ENCODE measurements around the gene AKT1. TPM values are rescaled to one million over a fixed set of nuclear protein-coding genes. Genes with fewer than 3 reads are reported as not detected.
A peak's percentile ranks its signal among the peaks of the same experiment; 100 is the strongest.

The AKT1 gene
- total RNA-seq, 2 experiments from 2014 or later = 178 to 181 TPM

DNA sequence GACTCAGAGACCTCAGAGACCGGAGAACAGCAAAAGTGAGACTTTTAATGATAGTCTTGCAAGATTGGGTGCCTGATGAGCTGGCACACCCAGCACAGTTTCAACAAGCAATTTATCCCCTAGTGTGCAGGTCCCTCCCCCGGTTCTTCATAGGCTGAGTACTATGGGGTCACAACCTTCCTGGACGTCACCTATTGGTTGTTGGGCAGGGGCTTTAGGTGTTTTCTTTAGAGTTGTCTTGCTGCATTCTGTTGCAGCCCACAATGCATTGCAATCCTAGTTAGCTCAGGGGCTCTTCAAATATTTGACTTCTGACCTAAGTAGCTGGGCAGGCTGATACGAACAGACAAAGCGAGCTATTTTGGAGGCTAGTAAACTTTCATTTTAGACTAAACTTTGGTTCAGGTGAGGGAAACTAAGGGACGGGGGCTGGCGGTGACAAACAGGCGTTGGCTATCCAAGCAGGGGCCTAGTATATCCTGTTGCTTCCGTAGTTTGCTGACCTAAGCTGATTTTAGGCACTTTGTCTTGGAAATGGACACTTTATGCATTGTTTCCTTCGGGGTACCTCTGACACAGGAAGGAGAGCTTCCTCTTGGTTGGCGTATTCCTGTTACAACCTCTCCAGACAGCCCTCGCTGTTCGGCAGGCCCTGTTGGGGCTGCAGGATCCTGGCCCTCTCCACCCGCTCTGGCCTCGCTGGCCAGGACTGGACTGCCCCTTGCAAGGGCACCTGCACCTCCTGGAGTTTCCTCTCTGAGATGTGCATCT lies 28.5 kb downstream of the AKT1 start:
- H3K4me3 Mint-ChIP-seq = no peak overlapping the region
- peaks cover 5% of the 10 kb centered on the region for H3K4me1 Mint-ChIP-seq
- H3K9me3 Mint-ChIP-seq = no peaks in the 10 kb centered on the region
- no peak overlapping the region for H3K27ac Mint-ChIP-seq
- ATAC-seq (ENCODE audit: low read depth) (no peak), DNase-seq (no peak)
- H3K27me3 Mint-ChIP-seq = no peaks in the 10 kb centered on the region
- POLR2A ChIA-PET = interaction anchor here (1.5 kb wide), 1 partner anchor 15 kb away, joined by 4 read pairs; the partner anchor contains the start of gene SIVA1
- H3K36me3 Mint-ChIP-seq = peaks cover 23% of the 10 kb centered on the region

DNA sequence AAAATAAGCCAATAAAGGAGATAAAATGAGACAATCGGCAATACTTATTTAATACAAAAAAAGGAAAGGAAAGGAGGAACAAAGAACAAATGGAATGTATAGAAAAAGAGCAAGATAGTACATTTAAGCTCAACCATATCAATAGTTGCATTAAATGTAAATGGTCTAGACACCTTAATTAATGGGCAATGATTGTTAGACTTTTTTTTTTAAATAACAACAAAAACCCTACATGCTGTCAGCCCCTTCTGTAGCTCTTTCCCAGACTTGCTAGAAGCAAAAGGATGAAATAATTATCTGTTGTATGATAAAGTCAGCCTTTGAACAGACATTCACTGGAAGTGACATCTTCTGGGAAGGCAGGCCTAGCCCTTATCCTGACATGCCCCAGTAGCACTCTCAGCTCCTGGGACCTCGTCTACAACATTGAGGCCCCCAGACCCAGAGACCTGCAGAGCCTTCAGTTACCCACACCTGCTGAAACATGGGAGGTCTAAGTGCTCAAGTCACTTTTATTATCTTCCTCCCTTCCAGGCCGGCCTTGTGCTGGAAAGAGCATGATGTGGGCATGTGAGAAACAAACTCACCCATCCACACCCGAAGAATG lies 29.2 kb downstream of the AKT1 start:
- Mint-ChIP-seq H3K9me3 (no peaks in the 10 kb centered on the region), H3K36me3 (peaks cover 20% of the 10 kb centered on the region), H3K4me3 (no peak overlapping the region), H3K4me1 (peaks cover 5% of the 10 kb centered on the region), H3K27ac (no peak overlapping the region), H3K27me3 (no peaks in the 10 kb centered on the region)
- ATAC-seq (ENCODE audit: low read depth) (no peak), DNase-seq (no peak)
- POLR2A ChIA-PET = no interaction called here

DNA sequence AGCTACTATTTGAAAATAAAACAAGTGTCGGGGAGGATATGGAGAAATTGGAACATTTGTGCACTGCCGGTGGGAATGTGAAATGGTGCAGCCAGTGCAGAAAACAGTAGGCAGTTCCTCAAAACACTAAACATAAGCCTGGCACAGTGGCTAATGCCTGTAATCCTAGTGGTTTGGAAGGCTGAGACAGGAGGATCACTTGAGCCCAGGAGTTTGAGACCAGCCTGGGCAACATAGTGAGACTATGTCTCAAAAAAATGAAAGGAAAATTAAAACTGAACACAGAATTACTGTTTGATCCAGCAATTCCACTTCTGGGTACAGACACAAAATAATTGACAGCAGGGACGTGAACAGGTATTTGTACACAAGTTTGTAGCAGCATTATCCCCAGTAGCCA lies 30.0 kb downstream of the AKT1 start:
- POLR2A ChIA-PET = no interaction called here
- DNase-seq (no peak), ATAC-seq (ENCODE audit: low read depth) (no peak)
- Mint-ChIP-seq H3K27ac (no peak overlapping the region), H3K36me3 (peaks cover 15% of the 10 kb centered on the region), H3K9me3 (no peaks in the 10 kb centered on the region), H3K4me3 (no peak overlapping the region), H3K27me3 (no peaks in the 10 kb centered on the region), H3K4me1 (peaks cover 5% of the 10 kb centered on the region)

DNA sequence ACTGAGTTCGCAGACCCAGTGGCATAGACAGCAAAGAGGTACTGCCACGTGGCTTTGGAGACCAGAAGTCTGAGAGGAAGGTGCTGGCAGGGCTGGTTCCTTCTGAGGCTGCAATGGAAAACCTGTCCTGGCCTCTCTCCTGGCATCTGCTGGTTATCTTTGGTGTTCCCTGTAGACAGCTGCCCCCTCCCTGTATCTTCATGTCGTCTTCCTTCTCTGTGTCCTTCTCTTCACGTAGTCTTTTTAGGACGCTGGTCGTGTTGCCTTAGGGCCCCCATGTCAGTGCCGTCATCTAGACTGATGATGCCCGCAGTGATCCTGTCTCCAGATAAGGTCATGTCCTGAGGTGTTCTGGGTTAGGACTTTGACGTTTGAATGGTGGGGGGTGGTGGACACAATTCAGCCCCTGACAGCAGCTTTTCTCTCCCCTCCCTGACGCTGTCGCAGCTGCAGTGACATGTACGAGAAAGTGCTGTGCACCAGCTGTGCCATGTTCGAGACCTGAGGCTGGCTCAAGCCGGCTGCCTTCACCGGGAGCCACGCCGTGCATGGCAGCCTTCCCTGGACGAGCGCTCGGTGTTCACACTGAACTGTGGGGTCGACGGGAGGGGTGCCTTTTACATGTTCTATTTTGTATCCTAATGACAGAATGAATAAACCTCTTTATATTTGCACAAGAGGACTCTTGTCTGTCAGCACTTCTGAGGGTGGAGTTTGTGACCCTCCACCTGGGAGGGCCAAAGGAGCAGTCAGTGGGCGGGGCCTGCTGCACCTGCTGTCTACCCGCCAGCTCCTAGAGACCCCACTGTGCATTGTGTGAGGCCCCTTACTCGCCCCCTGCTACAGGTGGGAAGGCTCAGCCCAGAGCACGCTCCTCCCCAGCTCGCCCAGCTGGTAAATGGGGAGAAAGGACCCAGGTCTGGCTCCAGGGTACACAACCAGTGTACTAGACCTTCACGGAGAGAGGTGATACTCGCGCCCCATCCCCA lies 36.3 kb downstream of the AKT1 start:
- POLR2A ChIA-PET = no interaction called here
- ATAC-seq (ENCODE audit: low read depth) (no peak), DNase-seq (no peak)
- H3K27me3 Mint-ChIP-seq = no peaks in the 10 kb centered on the region
- H3K4me1 Mint-ChIP-seq = peaks cover 36% of the 10 kb centered on the region
- no peaks in the 10 kb centered on the region for H3K9me3 Mint-ChIP-seq
- no peak overlapping the region for H3K4me3 Mint-ChIP-seq
- H3K36me3 Mint-ChIP-seq = peaks cover 23% of the 10 kb centered on the region
- peak overlapping the region; percentile 48 for H3K27ac Mint-ChIP-seq

DNA sequence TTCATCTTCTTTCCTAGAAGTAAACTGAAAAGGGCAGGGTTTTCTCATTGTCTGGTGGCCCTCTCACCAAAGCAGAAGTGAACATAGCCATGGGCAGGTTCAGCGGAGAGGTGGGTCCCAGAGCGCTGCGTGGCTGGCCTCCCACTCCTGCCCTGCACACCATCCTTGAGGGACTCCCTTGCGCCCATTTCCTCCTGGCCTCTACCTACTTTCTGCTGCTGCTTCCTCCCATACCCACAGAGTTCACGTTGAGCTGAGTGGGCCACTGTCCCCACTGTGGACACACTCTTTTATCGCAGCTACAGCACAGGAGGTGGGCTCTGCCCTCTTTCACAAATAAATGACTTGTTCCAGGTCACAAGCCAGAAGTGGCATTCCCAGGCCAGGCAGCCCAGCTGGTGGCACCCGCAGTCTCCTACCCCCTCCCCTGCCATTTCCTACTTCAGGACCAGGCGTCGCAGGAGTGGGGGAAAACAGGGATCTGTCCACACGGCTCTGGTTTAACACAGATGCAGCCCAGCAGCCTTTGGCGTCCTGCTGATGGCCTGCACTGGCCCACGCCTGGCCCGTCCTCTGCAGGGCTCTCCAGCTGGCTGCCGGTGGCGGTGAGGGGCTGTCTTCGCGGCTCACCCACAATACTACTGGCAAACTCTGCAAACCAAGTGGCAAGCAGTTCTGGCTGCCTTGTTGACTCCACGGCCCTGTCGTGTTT lies 37.7 kb downstream of the AKT1 start:
- ATAC-seq (ENCODE audit: low read depth) = no peak
- no peaks in the 10 kb centered on the region for H3K27me3 Mint-ChIP-seq
- peak overlapping the region; percentile 92 for H3K27ac Mint-ChIP-seq
- DNase-seq = no peak
- H3K36me3 Mint-ChIP-seq = peaks cover 25% of the 10 kb centered on the region
- POLR2A ChIA-PET = interaction anchor here (0.6 to 1.4 kb wide), 2 partner anchors 37 to 43 kb away, joined by 4 to 7 read pairs; partner anchors contain the start of gene ZBTB42
- H3K9me3 Mint-ChIP-seq = no peaks in the 10 kb centered on the region
- peaks cover 42% of the 10 kb centered on the region for H3K4me1 Mint-ChIP-seq
- peak overlapping the region; percentile 32 for H3K4me3 Mint-ChIP-seq

DNA sequence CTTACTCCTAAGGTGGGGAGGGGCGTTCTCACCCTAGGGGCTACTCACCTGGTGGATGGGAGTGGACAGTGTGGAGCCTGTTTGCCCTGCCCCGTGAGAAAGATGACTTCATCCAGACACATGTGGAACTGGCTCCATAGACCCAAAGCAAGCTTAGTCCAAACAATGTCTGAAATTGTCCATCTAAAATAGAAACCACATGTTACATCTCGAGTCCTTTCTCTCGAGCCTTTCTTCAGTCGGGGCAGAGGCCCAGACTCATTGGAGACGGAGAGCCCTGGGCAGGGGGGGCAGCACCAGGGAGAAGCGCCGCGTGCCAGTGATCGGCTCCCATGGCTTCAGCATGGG lies 38.3 kb downstream of the AKT1 start:
- peaks cover 42% of the 10 kb centered on the region for H3K4me1 Mint-ChIP-seq
- peaks cover 22% of the 10 kb centered on the region for H3K36me3 Mint-ChIP-seq
- H3K9me3 Mint-ChIP-seq = no peaks in the 10 kb centered on the region
- peak overlapping the region; percentile 92 for H3K27ac Mint-ChIP-seq
- POLR2A ChIA-PET = interaction anchor here (0.6 to 1.4 kb wide), 3 partner anchors 38 to 47 kb away, joined by 3 to 7 read pairs (median 4); partner anchors contain the start of gene ZBTB42
- no peak for DNase-seq
- H3K27me3 Mint-ChIP-seq = no peaks in the 10 kb centered on the region
- H3K4me3 Mint-ChIP-seq = peak overlapping the region; percentile 62
- ATAC-seq (ENCODE audit: low read depth) = no peak

DNA sequence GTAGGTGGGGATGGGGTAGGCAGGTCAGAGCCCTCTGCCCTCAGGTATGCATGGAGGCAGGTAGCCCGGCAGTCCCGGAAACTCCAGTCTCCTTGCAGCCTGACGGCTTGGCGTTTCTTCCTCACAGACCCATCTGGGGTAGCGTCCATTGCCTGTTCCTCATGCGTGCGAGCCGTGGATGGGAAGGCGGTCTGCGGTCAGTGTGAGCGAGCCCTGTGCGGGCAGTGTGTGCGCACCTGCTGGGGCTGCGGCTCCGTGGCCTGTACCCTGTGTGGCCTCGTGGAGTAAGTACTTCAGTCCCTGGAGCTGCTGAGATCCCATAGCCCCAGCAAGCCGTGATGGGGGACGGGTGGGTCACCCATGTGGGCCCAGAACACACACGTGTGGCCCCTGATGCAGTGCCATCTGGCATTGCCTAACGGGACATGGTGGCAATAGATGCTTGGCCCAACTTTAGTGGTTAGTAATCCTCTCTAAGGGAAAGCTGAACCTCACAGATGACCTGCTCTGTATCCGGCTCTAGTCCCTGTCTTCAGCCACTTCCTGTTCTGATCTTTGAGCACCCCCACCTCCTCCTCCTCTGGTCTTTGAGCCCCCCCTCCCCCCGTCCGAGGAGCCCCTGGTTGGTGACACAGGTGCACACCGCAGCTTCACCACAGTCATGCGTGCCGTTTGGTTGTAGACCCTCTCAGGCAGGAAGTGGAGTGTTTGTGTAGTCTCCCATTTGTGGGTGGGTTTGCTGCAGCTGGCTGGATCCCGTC lies 38.9 kb downstream of the AKT1 start:
- POLR2A ChIA-PET = interaction anchor here (0.6 to 1.4 kb wide), 2 partner anchors 44 to 47 kb away, joined by 3 to 7 read pairs; partner anchors contain the start of gene ZBTB42
- DNase-seq (peak; percentile 64), ATAC-seq (ENCODE audit: low read depth) (no peak)

DNA sequence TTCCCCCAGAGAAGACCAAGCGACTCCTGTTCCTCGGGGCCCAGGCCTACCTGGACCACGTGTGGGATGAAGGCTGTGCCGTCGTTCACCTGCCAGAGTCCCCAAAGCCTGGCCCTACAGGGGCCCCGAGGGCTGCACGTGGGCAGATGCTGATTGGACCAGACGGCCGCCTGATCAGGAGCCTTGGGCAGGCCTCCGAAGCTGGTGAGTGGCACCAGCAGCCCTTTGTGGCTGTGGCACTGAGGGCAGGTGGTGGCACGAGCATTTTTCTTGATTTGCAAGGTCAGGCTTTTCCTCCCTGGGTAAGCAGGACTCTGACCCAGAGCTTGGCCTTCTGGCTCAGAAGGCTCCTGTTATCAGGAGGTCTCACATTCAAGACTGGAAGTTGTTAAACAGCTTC lies 39.9 kb downstream of the AKT1 start:
- no peaks in the 10 kb centered on the region for H3K9me3 Mint-ChIP-seq
- H3K36me3 Mint-ChIP-seq = peaks cover 15% of the 10 kb centered on the region
- POLR2A ChIA-PET = no interaction called here
- H3K27me3 Mint-ChIP-seq = no peaks in the 10 kb centered on the region
- no peak for DNase-seq
- no peak overlapping the region for H3K27ac Mint-ChIP-seq
- no peak for ATAC-seq (ENCODE audit: low read depth)
- peak overlapping the region; percentile 89 for H3K4me3 Mint-ChIP-seq
- peaks cover 40% of the 10 kb centered on the region for H3K4me1 Mint-ChIP-seq

More for the DNA sequence above, 38.9 kb downstream of the AKT1 start:
- Mint-ChIP-seq H3K4me1 (peaks cover 40% of the 10 kb centered on the region), H3K27me3 (no peaks in the 10 kb centered on the region), H3K36me3 (peaks cover 19% of the 10 kb centered on the region), H3K9me3 (no peaks in the 10 kb centered on the region), H3K4me3 (peak overlapping the region; percentile 62), H3K27ac (peak overlapping the region; percentile 92)

DNA sequence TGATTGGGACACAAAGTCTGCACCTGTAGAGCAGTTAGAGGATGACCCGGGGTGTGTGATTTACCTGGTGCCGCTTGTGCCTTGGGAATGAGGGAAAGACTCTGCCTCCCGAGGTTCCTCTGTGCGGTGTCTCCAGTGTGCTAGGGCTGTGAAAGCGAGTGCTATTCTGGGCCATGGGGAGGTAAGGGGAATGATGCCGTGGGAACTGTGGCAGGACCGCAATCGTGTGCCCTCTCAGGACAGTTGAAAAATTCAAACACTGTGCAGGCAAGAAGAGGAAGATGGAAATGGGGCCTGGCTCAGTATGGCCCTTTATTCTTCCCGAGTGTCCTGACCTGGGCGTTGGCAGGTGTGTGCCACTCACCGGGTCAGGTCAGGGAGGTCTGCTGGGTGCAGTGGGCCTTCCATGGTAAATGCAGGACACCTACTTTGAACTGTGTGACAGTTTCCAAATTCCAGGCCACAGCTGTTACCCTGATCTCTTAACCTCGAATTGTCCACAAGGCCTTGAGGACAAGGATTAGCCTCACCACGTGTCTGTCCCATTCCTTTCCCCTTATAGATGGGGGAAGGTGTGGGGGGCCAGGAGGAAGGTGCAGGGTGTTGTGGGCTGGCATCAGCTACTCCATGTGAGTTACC lies 41.2 kb downstream of the AKT1 start:
- Mint-ChIP-seq H3K4me3 (peak overlapping the region; percentile 89), H3K9me3 (no peaks in the 10 kb centered on the region), H3K36me3 (peaks cover 15% of the 10 kb centered on the region), H3K27ac (peak overlapping the region; percentile 83), H3K27me3 (peaks cover 3% of the 10 kb centered on the region), H3K4me1 (peaks cover 40% of the 10 kb centered on the region)
- POLR2A ChIA-PET = no interaction called here
- ATAC-seq (ENCODE audit: low read depth) = no peak
- DNase-seq = no peak

DNA sequence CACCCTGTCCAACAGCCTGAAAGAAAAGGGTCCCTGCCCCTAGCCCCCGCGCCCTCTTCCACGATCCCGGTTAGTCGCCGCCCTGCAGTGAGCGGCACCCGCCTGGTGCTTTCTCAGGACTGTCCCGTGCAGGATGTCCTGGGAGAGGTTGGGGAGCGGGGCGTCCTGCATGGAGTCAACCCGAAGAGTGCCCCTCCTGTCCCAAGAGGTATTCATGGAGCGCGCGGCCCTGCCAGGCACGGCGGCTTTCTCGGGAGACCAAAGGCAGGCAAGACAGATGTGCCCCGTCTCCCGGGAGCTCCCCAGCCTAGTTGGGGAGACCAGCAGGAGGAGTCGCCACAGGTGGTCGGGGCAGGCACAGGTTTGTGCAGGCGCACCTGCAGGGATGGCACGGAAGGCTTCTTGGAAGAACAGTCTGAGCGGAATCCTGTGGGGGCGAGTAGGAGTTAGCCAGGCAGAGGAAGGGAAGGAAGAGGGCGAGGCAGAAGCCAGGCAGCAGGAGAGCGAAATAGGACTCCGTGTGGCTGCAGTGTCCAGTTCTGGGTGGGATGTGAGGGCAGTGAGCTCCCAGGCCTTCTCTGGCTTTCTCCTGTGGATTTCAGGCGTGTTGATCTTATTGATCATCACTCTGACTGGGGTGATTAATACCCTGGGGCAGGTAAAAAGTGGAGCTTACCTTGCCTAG lies 41.9 kb downstream of the AKT1 start:
- H3K4me3 Mint-ChIP-seq = peak overlapping the region; percentile 89
- peaks cover 41% of the 10 kb centered on the region for H3K4me1 Mint-ChIP-seq
- no peak for ATAC-seq (ENCODE audit: low read depth)

More for the DNA sequence above, 41.9 kb downstream of the AKT1 start:
- DNase-seq = peak; percentile 51
- POLR2A ChIA-PET = interaction anchor here (0.9 to 2.0 kb wide), 5 partner anchors 15 to 267 kb away, joined by 3 to 9 read pairs (median 3); partner anchors contain the start of gene CDCA4
- H3K27ac Mint-ChIP-seq = peak overlapping the region; percentile 83
- peaks cover 15% of the 10 kb centered on the region for H3K36me3 Mint-ChIP-seq
- no peaks in the 10 kb centered on the region for H3K9me3 Mint-ChIP-seq
- peaks cover 3% of the 10 kb centered on the region for H3K27me3 Mint-ChIP-seq
